ENCODE data around the gene RAI14.

DNA sequence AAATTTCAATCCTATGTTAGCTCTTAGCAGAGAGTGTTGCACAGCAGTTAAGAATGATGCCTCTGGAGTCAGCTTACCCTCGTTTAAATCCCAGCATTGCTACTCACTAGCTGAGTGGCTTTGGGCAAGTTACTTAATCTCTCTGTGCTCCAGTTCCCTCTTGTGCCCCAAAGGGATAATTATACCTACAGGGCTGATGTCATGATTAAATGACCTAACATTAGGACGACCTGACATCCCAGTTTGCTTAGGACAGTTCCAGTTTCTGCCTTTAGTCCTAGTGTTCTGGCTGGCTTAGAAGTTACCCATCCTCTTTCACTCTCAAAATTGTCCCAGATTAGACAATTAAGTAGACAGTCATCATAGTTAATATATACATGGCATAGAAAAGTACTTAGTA, 4.3 kb upstream of the RAI14 start:
- TF ChIP-seq, protein P1, sequence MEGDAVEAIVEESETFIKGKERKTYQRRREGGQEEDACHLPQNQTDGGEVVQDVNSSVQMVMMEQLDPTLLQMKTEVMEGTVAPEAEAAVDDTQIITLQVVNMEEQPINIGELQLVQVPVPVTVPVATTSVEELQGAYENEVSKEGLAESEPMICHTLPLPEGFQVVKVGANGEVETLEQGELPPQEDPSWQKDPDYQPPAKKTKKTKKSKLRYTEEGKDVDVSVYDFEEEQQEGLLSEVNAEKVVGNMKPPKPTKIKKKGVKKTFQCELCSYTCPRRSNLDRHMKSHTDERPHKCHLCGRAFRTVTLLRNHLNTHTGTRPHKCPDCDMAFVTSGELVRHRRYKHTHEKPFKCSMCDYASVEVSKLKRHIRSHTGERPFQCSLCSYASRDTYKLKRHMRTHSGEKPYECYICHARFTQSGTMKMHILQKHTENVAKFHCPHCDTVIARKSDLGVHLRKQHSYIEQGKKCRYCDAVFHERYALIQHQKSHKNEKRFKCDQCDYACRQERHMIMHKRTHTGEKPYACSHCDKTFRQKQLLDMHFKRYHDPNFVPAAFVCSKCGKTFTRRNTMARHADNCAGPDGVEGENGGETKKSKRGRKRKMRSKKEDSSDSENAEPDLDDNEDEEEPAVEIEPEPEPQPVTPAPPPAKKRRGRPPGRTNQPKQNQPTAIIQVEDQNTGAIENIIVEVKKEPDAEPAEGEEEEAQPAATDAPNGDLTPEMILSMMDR (IDR thresholded peaks at IDR 0.05), result no peak
- no peak for TF ChIP-seq ZFX (IDR thresholded peaks at IDR 0.05; ENCODE audit: borderline replicate concordance)
